KOPT-K1 (cell line): ENCODE data around the gene ARHGAP1.
"Not testable (repeated sequence)": the region's sequence is repeated elsewhere in the genome, so short reads cannot be mapped to it uniquely, and the experiment has no call there.

ENCODE experiments used
- H3K27ac ChIP-seq: fragments of 200-600 bp; sonication (generic); 2 replicates; pipeline ENCODE4 v1.5.1; 2016; ENCODE audit warnings: antibody characterized with exemption, mild to moderate bottlenecking, low read depth, low read length; ENCODE audit not compliant: poor library complexity, severe bottlenecking
- H3K36me3 ChIP-seq: fragments of 200-600 bp; sonication (generic); 2 replicates; pipeline ENCODE4 v1.5.1; 2017; ENCODE audit warnings: antibody characterized with exemption, mild to moderate bottlenecking, low read length, moderate library complexity; ENCODE audit not compliant: insufficient read depth
- H3K9me3 ChIP-seq: fragments of 200-600 bp; sonication (generic); 2 replicates; pipeline ENCODE4 v1.5.1; 2017; ENCODE audit warnings: antibody characterized with exemption, low read length, mild to moderate bottlenecking; ENCODE audit not compliant: insufficient read depth, poor library complexity, severe bottlenecking

ARHGAP1 gene

GRCh38 chr11:46728659-46729040, 28.2 kb upstream of the ARHGAP1 start:
- Histone ChIP-seq H3K36me3 (no peaks in the 10 kb centered on the region), H3K9me3 (no peaks in the 10 kb centered on the region)

GRCh38 chr11:46727952-46728658, 27.7 kb upstream of the ARHGAP1 start:
- Histone ChIP-seq H3K27ac (no peak overlapping the region), H3K9me3 (no peaks in the 10 kb centered on the region), H3K36me3 (no peaks in the 10 kb centered on the region)

More at GRCh38 chr11:46728659-46729040, 28.2 kb upstream of the ARHGAP1 start:
- H3K27ac ChIP-seq, result no peak overlapping the region

- Histone ChIP-seq H3K36me3 (no peaks in the 10 kb centered on the region), H3K27ac (no peak overlapping the region)
Measured at GRCh38 chr11:46726206-46726862, 25.9 kb upstream of the ARHGAP1 start.

GRCh38 chr11:46725338-46726205, 25.2 kb upstream of the ARHGAP1 start:
- no peaks in the 10 kb centered on the region for H3K36me3 ChIP-seq
- no peaks in the 10 kb centered on the region for H3K9me3 ChIP-seq
- H3K27ac ChIP-seq, result no peak overlapping the region

More at GRCh38 chr11:46726206-46726862, 25.9 kb upstream of the ARHGAP1 start:
- no peaks in the 10 kb centered on the region for H3K9me3 ChIP-seq

- no peaks in the 10 kb centered on the region for H3K9me3 ChIP-seq
- no peak overlapping the region for H3K27ac ChIP-seq
- H3K36me3 ChIP-seq, result no peaks in the 10 kb centered on the region
Measured at GRCh38 chr11:46724088-46724487, 23.7 kb upstream of the ARHGAP1 start.

- H3K9me3 ChIP-seq, result no peaks in the 10 kb centered on the region
- no peaks in the 10 kb centered on the region for H3K36me3 ChIP-seq
- no peak overlapping the region for H3K27ac ChIP-seq
Measured at GRCh38 chr11:46723359-46723680, 22.9 kb upstream of the ARHGAP1 start.

GRCh38 chr11:46722566-46723358, 22.3 kb upstream of the ARHGAP1 start:
- Histone ChIP-seq H3K36me3 (no peaks in the 10 kb centered on the region), H3K27ac (no peak overlapping the region), H3K9me3 (no peaks in the 10 kb centered on the region)

- Histone ChIP-seq H3K36me3 (no peaks in the 10 kb centered on the region), H3K9me3 (no peaks in the 10 kb centered on the region), H3K27ac (no peak overlapping the region)
Measured at GRCh38 chr11:46721286-46721685, 20.9 kb upstream of the ARHGAP1 start.

- Histone ChIP-seq H3K36me3 (no peaks in the 10 kb centered on the region), H3K9me3 (no peaks in the 10 kb centered on the region), H3K27ac (no peak overlapping the region)
Measured at GRCh38 chr11:46719543-46720218, 19.3 kb upstream of the ARHGAP1 start.

- Histone ChIP-seq H3K9me3 (no peaks in the 10 kb centered on the region), H3K27ac (no peak within 1 kb of the TSS), H3K36me3 (no peaks in the 10 kb centered on the region)
Measured at GRCh38 chr11:46719048-46719542, 18.7 kb upstream of the ARHGAP1 start, which contains the start of gene F2. Gene F2 (plus strand): TSS chr11:46719213. CDS start chr11:46719236, 23 bp downstream.

- Histone ChIP-seq H3K36me3 (no peaks in the 10 kb centered on the region), H3K9me3 (no peaks in the 10 kb centered on the region), H3K27ac (no peak overlapping the region)
Measured at GRCh38 chr11:46718155-46719019, 18.0 kb upstream of the ARHGAP1 start.

GRCh38 chr11:46717825-46718154, 17.4 kb upstream of the ARHGAP1 start:
- H3K27ac ChIP-seq, H3K36me3 ChIP-seq, H3K9me3 ChIP-seq: not testable (repeated sequence)

GRCh38 chr11:46712874-46713576, 12.6 kb upstream of the ARHGAP1 start:
- Histone ChIP-seq H3K27ac (no peak overlapping the region), H3K9me3 (no peaks in the 10 kb centered on the region), H3K36me3 (no peaks in the 10 kb centered on the region; the same call in 1 of the 2 replicates)
